Measurements from ENCODE around the gene SAMD9L.

- TF ChIP-seq TARDBP (IDR thresholded peaks at IDR 0.05) (no peak), L3MBTL2 (conservative IDR thresholded peaks at IDR 0.05) (no peak), SUZ12 (IDR thresholded peaks at IDR 0.05) (no peak), LEF1 (IDR thresholded peaks at IDR 0.05; ENCODE audit: borderline replicate concordance) (no peak), FOXK2 (IDR thresholded peaks at IDR 0.05) (no peak), PKNOX1 (IDR thresholded peaks at IDR 0.05) (no peak), BHLHE40 (IDR thresholded peaks at IDR 0.05; ENCODE audit: borderline replicate concordance) (no peak), FOXM1 (IDR thresholded peaks at IDR 0.05; ENCODE audit: borderline replicate concordance) (no peak), HDGF (IDR thresholded peaks at IDR 0.05; ENCODE audit: borderline replicate concordance) (no peak), FOXA1 (IDR thresholded peaks at IDR 0.05) (no peak)
Measured at GRCh38 chr7:93175219-93175618, 27.0 kb upstream of the SAMD9L start.

Measured in HEK293T (cell line).